Chondrocyte (in vitro differentiated cells): ENCODE measurements around the gene EML6. TPM values are rescaled to one million over a fixed set of nuclear protein-coding genes. Genes with fewer than 3 reads are reported as not detected.

Experiments used
- DNase-seq: peaks from one replicate; pipeline ENCODE4 v3.0.0; 2021; ENCODE audit warnings: mixed read lengths, low spot score
- H3K27ac Mint-ChIP-seq: one replicate; pipeline ENCODE4 v1.8.0; 2021; ENCODE audit warnings: mild to moderate bottlenecking, moderate library complexity, mixed read lengths; ENCODE audit not compliant: unreplicated experiment
- H3K27me3 Mint-ChIP-seq: 2 replicates; pipeline ENCODE4 v1.8.0; 2021; ENCODE audit warnings: low read depth, mixed read lengths
- H3K36me3 Mint-ChIP-seq: 2 replicates; pipeline ENCODE4 v1.8.0; 2021; ENCODE audit warnings: low read depth, mixed read lengths
- H3K4me1 Mint-ChIP-seq: 2 replicates; pipeline ENCODE4 v1.8.0; 2021; ENCODE audit warnings: low read depth, mild to moderate bottlenecking, mixed read lengths
- H3K4me3 Mint-ChIP-seq: one replicate; pipeline ENCODE4 v1.8.0; 2021; ENCODE audit warnings: mild to moderate bottlenecking, moderate library complexity, mixed read lengths; ENCODE audit not compliant: unreplicated experiment
- H3K9me3 Mint-ChIP-seq: 2 replicates; pipeline ENCODE4 v1.8.0; 2021; ENCODE audit warnings: low read depth, mixed read lengths
- CTCF ChIP-seq: fragments of 200-600 bp; sonication (generic); IDR thresholded peaks from 2 replicates; pipeline ENCODE4 v1.5.0; 2021; ENCODE audit warnings: antibody characterized with exemption, mild to moderate bottlenecking, moderate library complexity
- total RNA-seq: library from RNA; stranded (reverse); gene quantifications from 3 replicates; pipeline ENCODE4 v1.2.1, GENCODE V29; 2021

The EML6 gene
- total RNA-seq, 1 donor from 2014 or later = 1.1 TPM

DNA sequence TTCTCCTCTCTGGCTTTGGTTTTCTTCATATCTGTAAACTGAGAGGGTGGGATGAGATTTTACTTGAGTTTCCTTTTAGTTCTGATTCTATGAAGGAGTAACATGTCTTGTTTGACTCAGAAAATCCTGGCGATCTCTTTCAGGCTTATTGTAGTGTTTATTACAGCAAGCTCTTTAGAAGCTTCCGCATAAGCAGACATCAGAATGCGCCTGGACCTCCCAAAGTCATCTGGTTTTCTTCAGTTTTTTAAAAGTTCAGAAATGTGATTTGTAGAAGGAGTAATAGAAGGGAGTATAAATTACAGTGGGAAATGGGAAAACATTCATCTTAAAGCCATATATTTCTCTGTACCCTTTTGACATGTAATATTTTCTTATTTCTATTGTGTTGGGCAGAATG is 68.4 kb downstream of the EML6 start:
- H3K4me3 Mint-ChIP-seq = no peak overlapping the region

DNA sequence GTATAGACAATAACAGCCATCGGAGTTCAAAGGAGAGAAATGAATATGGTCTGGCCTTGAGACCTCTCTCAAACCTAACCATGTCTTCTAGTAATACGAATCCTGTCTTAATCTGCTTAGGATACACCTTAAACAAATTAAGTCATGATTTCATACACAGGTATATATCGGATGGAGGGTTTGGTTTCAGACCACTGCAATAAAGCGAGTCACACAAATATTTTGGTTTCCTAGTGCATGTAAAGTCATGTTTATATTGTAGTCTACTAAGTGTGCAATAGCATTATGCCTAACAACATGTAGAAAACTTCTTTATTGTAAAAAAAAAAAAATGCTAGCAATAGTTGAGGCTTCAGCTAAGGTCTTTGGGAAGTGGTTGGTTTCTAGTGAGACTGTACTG is 73.8 kb downstream of the EML6 start:
- H3K27ac Mint-ChIP-seq = no peak overlapping the region
- no peaks in the 10 kb centered on the region for H3K4me1 Mint-ChIP-seq
- H3K4me3 Mint-ChIP-seq = no peak overlapping the region
- H3K27me3 Mint-ChIP-seq = no peaks in the 10 kb centered on the region
- no peaks in the 10 kb centered on the region for H3K36me3 Mint-ChIP-seq
- TF ChIP-seq CTCF = no peak
- DNase-seq = no peak
- no peaks in the 10 kb centered on the region for H3K9me3 Mint-ChIP-seq

More for the DNA sequence above, 68.4 kb downstream of the EML6 start:
- no peak for DNase-seq
- H3K36me3 Mint-ChIP-seq = peaks cover 1% of the 10 kb centered on the region
- H3K27me3 Mint-ChIP-seq = peaks cover 1% of the 10 kb centered on the region
- no peaks in the 10 kb centered on the region for H3K9me3 Mint-ChIP-seq
- no peak overlapping the region for H3K27ac Mint-ChIP-seq
- H3K4me1 Mint-ChIP-seq = no peaks in the 10 kb centered on the region
- TF ChIP-seq CTCF = no peak

DNA sequence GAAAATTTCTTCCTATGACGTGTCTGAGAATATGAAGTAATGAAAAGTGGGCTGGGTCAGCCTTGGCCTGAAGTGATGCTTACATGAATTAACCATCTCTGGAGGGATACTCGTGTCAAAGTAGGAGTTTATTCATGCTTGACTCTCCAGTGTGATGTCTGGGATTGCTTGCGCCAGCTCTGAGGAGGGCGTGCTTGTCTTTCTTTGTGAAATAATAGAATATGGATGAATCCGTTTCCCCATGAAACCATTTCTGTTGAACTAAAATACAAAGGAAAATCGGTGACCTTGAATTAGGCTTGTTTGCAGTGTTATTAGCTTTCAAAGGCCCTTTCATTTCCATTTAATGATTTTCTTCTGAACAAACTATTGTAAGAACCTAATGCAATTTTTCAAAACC is 77.9 kb downstream of the EML6 start:
- H3K27me3 Mint-ChIP-seq = no peaks in the 10 kb centered on the region
- no peak for TF ChIP-seq CTCF
- H3K27ac Mint-ChIP-seq = no peak overlapping the region
- H3K4me3 Mint-ChIP-seq = no peak overlapping the region
- no peaks in the 10 kb centered on the region for H3K4me1 Mint-ChIP-seq
- H3K36me3 Mint-ChIP-seq = no peaks in the 10 kb centered on the region
- H3K9me3 Mint-ChIP-seq = peaks cover 11% of the 10 kb centered on the region
- DNase-seq = no peak

DNA sequence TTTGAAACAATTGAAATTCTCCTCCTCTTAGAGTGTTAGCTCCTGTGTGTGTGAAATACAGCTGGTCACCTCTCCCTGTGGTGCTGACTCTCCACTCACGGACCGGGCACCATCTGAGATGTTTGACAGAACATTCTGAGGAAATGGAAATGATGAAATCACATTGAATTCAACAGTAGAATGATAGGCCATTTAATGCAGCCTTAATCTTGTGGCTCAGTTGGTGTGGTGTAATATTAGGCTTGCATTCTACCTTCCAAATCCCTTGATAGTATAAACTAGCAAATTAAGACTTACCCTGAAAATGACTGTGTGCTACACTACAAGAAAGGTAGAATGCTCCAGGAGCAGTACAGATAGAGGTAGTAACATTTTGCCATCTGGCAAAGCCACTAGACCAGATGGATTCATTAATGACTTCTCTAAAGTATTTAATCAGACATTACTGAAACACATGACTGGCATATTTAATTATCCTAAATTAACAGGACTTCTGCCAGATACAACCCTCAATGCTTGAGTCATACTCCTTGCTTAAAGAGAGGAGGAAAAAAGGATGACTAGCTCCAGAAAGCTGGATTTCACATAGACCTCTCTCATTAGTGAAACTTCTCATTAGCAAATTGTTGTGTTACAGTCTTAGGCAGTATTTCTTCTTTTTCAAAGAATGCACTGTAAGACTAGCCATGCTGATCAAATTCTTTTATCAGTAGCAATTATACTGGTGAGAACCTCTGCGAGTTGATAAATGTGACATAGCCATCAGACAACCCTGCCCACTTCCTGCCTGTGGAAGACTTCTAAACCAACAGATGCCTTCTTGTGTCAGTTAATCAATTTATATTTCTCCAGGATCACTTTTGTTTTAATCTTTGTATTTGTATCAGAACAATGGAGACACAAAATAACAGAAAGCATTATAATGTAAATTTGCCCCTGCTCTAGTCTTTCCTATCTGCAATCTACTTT is 80.6 kb downstream of the EML6 start:
- Mint-ChIP-seq H3K27me3 (no peaks in the 10 kb centered on the region), H3K4me3 (no peak overlapping the region), H3K36me3 (no peaks in the 10 kb centered on the region), H3K27ac (no peak overlapping the region), H3K9me3 (peaks cover 11% of the 10 kb centered on the region), H3K4me1 (no peaks in the 10 kb centered on the region)
- no peak for DNase-seq
- no peak for TF ChIP-seq CTCF

DNA sequence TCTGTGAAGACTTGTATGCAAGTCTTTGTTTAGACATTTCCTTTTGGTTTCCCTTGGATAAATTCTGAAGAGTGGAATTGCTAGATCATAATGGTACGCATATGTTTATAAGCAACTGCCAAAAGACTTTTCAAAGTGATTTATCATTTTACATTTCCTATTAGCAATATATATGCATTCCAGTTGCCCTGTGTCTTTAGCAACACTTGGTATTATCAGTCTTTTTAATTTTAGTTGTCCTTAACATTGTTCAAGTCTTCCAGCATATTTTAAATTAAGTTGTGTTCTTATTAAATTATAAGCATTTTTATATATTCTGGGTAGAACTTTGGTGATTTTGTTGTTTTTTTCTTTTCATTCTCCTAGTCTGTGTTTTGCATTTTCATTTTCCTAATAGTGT is 81.8 kb downstream of the EML6 start:
- Mint-ChIP-seq H3K9me3 (peaks cover 11% of the 10 kb centered on the region), H3K4me1 (no peaks in the 10 kb centered on the region), H3K36me3 (no peaks in the 10 kb centered on the region), H3K27ac (no peak overlapping the region), H3K4me3 (no peak overlapping the region), H3K27me3 (no peaks in the 10 kb centered on the region)
- TF ChIP-seq CTCF = no peak
- no peak for DNase-seq
